Measurements from ENCODE around the gene MYT1.

MYT1 gene

DNA sequence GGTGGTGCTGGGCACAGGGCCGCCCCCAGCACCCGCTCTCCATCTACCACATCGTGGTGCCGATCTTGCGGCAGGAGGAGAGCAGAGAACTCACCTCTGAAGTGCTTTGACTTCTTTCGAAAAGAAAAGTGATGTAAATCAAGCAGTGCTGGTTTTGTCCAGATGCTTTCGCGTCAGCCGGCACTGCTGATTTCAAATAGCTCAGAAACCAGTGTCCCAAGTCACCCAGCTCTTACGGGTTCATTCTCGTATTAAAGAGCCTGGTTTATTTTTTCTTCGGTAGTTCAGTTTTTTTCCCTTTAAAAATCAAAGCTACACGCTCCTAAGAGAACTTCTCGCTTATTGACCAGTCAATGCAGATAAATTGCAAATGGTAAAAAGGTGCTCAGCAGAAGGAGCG, 32.1 kb downstream of the MYT1 start:
- DNase-seq, result no peak

DNA sequence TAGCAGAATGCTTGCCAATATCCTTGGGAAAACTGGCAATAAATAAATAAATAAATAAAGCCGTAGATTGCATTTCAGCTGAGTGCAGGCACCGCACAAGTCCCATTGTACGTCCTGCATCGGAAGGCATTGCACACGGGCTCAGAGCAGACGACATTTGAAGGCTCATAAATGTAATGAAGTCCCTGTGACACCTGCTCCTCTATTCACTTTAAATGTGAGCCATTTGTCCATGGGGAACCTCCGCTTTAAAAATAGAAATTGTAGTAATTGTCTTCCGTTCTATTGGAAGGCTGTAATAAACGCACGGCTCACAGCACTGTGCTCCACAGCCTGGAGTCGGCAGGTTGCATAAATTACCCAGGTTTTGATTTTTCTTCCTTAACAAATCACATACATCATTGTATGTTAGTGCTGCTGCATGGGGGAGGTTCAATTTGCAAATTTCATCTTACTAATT, 32.6 kb downstream of the MYT1 start:
- peak; percentile 59 for DNase-seq

- DNase-seq, result no peak
Observed at GRCh38 chr20:64198347-64198746, 34.1 kb downstream of the MYT1 start.

GRCh38 chr20:64199395-64199794, 35.1 kb downstream of the MYT1 start:
- DNase-seq, result no peak

GRCh38 chr20:64200740-64201139, 36.5 kb downstream of the MYT1 start:
- no peak for DNase-seq

DNA sequence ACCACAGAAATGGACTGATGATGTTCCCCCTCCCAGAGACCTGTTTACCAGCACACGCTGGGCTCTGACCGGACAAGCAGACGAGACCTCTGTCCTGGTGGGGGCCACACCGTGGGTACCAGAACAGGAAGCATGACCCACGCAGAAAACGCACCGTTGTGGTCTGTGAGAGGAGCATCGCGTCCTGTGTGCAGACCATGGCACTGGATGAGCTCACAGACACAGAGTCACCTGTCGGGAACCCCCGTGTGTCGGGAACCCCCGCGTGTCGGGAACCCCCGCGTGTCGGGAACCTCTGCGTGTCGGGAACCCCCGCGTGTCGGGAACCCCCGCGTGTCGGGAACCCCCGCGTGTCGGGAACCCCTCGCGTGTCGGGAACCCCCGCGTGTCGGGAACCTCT, 37.4 kb downstream of the MYT1 start:
- DNase-seq, result no peak

DNA sequence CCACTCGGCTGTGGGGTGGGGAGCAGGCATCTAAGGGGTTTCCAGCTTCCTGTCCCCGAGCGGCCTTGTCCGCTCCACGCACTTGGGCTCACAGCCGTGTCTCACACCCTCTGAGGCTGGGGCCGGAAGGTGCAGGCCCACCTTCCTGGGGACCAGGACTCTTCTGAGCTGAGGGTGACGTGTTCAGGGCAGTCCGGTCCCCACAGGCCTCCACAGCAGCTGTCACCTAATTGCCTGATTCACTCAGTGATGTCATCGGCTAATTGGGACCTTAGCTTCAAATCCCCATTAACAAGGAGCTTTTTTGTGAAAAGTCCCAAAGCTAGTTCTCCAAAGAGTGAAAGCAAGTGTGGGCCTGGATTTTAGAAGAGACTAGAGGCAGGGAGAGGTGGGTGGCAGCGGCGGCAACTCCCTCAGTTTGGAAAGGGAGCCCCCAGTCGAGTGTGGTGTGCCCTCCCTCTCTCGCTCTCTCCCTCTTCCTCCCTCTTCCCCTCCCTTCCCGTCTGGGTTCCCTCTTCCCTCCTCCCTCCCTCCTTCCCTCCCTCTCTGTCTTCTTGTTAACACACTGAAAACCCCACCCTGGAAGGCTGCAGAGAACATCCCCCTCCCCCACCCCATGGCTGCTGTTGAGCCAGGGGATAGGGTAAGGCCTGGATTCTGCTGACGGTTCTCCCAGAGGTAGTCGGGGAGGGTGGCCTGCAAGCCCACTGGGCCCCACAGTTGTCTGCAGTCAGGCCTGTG, 39.0 kb downstream of the MYT1 start:
- peak; percentile 79 for DNase-seq

DNA sequence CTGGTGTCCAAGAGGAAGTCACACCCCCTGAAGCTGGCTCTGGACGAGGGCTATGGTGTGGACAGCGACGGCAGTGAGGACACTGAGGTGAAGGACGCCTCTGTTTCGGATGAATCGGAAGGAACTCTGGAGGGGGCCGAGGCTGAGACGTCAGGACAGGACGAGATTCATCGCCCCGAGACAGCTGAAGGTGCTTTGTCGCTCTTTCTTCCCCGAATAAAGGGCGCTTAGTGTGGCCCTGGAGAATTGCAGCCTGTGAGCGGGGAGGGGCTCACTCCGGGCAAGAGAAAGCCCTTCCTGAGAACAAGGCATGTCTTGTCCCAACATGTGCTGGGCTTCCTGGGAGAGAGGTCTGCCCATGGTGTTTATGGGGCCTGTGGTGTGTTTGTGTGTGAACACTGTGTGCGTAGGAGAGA, 41.4 kb downstream of the MYT1 start:
- DNase-seq, result no peak

- no peak for DNase-seq
Observed at GRCh38 chr20:64206614-64207013, 42.4 kb downstream of the MYT1 start.

DNA sequence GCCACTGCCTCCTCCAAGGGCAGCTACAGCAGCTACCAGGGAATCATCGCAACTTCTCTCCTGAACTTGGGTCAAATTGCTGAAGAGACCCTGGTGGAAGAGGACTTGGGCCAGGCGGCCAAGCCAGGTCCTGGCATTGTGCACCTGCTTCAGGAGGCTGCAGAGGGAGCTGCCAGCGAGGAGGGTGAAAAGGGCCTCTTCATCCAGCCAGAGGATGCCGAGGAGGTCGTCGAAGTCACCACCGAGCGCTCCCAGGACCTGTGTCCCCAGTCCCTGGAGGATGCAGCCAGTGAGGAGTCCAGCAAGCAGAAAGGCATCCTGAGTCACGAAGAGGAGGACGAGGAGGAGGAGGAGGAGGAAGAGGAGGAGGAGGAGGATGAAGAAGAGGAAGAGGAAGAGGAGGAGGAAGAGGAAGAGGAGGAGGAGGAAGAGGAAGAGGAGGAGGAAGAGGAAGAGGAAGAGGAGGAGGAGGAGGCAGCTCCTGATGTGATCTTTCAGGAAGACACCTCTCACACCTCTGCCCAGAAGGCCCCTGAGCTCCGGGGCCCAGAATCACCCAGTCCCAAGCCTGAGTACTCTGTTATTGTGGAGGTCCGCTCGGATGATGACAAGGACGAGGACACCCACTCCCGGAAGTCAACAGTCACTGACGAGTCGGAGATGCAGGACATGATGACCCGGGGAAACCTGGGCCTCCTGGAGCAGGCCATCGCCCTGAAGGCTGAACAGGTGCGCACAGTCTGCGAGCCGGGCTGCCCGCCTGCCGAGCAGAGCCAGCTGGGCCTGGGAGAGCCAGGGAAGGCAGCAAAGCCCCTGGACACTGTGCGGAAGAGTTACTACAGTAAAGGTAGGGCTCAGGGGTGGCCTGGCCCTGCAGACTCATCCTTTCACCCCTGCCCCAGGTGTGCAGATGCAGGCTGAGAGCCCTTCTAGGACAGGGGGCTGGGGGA, 43.7 kb downstream of the MYT1 start:
- no peak for DNase-seq

GRCh38 chr20:64209148-64209547, 44.9 kb downstream of the MYT1 start:
- no peak for DNase-seq

GRCh38 chr20:64210656-64211369, 46.6 kb downstream of the MYT1 start:
- no peak for DNase-seq

DNA sequence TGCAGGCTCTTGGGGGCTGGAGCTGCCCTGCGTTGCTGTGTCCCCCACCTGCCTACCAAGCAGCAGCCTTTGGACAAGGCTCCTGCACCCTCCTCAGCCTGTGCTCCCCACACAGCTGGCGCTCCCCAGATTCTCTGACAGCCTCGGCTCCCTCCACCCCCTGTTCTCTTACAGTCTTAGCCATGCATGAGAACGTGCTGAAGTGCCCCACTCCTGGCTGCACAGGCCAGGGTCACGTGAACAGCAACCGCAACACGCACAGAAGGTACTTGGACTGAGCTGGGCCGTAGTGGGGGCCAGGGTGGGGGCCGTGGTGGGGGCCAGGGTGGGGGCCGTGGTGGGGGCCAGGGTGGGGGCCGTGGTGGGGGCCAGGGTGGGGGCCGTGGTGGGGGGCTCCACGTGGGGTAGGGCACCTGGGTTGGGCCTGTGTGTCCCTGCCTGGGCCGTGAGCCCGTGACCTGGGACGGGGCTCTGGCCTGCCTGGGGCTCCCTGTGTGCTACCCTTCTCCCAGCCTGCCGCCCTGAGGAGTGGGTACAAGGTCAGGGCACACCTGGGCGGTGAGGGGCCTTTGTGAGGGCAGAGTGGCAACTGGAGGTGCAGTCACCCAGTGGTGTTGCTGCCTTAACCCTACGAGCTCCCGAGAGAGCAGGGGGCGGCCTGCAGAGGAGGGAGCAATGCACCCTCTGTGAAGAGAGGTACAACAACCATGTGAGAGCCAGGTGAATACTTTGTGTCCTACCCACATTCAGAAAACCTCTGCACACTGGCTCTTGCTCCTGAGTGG, 47.8 kb downstream of the MYT1 start:
- DNase-seq, result no peak

DNA sequence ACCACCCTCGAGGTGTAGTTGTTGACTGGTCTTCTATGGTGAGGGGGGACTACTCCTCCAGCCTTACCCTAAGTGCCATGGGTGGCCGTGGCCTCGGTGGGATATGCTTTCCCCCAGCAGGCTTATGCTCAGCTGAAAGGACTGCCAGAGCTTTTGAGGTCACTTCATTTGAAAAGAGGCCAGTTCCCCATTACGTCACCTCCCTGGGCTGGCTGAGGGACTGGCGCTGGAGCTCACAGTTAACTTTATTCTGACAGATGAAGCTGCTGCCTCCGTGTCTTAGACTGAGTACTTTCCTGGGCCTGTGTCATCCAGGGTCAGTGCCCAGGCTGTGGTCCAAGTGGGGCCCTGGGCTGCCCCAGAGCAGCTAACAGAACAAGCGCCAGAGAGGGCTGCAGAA, 48.5 kb downstream of the MYT1 start:
- DNase-seq, result peak; percentile 68

GRCh38 chr20:64214113-64214512, 49.9 kb downstream of the MYT1 start:
- DNase-seq, result no peak

- no peak for DNase-seq
Observed at GRCh38 chr20:64214952-64215351, 50.7 kb downstream of the MYT1 start.

DNA sequence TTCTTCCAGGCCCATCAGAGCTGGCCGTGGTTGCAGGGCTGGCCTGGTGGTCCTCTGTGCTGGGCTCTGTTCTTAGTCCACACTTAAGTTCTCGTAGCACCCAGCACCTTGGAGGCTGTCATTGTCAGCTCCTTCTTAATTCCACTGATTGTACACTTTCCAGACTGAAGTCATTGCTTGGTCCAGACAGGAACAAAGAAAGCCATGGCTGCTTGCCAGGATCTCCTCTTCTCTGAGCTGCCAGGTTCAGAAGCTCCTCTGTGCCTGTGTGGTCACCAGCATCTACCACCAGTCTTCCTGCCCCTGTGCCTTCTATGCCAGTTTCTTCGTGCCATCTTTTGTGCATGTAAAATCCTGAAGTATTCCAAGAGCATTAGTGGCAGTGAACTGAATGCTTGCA, 51.8 kb downstream of the MYT1 start:
- DNase-seq, result no peak

- DNase-seq, result no peak
Observed at GRCh38 chr20:64216910-64217309, 52.7 kb downstream of the MYT1 start.

DNA sequence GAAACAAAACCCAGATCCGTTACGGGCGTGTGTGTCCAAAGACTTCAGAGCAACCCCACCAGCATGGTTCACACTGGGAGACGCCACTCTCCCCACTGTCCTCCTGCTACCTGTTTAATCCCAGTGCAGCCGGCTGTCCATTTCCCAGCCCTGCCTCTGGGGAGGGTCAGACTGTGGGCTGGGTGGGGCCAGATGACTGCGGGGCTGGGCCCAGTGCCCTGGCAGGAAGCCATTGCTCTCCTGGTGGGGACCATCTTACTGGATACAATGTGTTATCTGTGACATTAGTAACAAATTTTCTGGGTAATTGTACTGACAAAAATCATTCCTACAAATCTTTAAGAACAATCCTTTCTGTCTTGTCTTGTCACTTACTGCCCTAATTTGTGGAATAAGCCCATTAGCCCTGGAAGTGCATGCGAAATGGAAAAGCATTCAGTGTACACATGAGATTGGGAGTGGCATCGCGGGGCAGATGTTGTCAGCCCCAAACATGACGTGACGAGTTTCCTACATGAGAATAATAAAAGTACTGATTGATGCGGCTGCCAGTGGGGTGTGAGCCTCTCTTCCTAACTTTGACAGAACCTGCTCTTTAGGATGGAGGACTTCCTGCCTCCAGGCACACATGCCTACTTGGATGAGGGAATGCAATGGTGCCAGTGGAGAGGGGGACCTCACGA, 53.4 kb downstream of the MYT1 start:
- DNase-seq, result no peak

GRCh38 chr20:64219202-64219601, 55.0 kb downstream of the MYT1 start:
- DNase-seq, result no peak

DNA sequence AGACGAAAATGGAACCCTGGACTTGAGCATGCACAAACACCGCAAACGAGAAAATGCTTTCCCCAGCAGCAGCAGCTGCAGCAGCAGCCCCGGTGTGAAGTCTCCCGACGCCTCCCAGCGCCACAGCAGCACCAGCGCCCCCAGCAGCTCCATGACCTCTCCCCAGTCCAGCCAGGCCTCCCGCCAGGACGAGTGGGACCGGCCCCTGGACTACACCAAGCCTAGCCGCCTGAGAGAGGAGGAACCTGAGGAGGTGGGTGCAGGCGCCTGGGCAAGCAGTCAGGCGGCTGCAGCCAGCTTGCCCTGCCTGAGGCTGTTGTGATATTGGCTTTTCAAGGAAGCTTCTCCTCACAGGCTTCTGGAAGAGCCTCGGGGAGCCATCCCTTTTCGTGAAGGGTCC, 55.5 kb downstream of the MYT1 start:
- no peak for DNase-seq

GRCh38 chr20:64220420-64220819, 56.2 kb downstream of the MYT1 start:
- DNase-seq, result no peak
